EH (cell line): ENCODE results near the gene CCND1.
"Not testable (repeated sequence)": the region's sequence is repeated elsewhere in the genome, so short reads cannot be mapped to it uniquely, and the experiment has no call there.

ENCODE experiments used
- DNase-seq: peaks from one replicate; pipeline ENCODE4 v3.0.0-alpha.2; 2015; ENCODE audit warnings: low read depth

CCND1 gene

GRCh38 chr11:69691463-69691862 is 50.5 kb downstream of the CCND1 start:
- DNase-seq = peak; percentile 52

- no peak for DNase-seq
Measured at GRCh38 chr11:69692422-69692821, 51.5 kb downstream of the CCND1 start.

- DNase-seq = no peak
Measured at GRCh38 chr11:69694781-69695180, 53.8 kb downstream of the CCND1 start.

GRCh38 chr11:69695581-69695980 is 54.6 kb downstream of the CCND1 start:
- no peak for DNase-seq

GRCh38 chr11:69695995-69696394 is 55.0 kb downstream of the CCND1 start:
- not testable (repeated sequence) for DNase-seq

GRCh38 chr11:69696749-69697468 is 56.0 kb downstream of the CCND1 start:
- no peak for DNase-seq

GRCh38 chr11:69697469-69697843 is 56.5 kb downstream of the CCND1 start:
- DNase-seq = no peak

- no peak for DNase-seq
Measured at GRCh38 chr11:69697861-69698260, 56.9 kb downstream of the CCND1 start.

- no peak for DNase-seq
Measured at GRCh38 chr11:69698362-69698761, 57.4 kb downstream of the CCND1 start.

GRCh38 chr11:69699213-69699612 is 58.3 kb downstream of the CCND1 start:
- peak; percentile 12 for DNase-seq

GRCh38 chr11:69700278-69701140 is 59.6 kb downstream of the CCND1 start:
- DNase-seq = peak; percentile 80

- DNase-seq = no peak
Measured at GRCh38 chr11:69702239-69702691, 61.3 kb downstream of the CCND1 start.

GRCh38 chr11:69702769-69703452 is 62.0 kb downstream of the CCND1 start:
- DNase-seq = no peak

GRCh38 chr11:69703453-69703767 is 62.5 kb downstream of the CCND1 start:
- no peak for DNase-seq
